Fibroblast of skin of back (primary cell): ENCODE measurements around the gene CDC42. TPM values are rescaled to one million over a fixed set of nuclear protein-coding genes. Genes with fewer than 3 reads are reported as not detected.
"Not testable (repeated sequence)": the region's sequence is repeated elsewhere in the genome, so short reads cannot be mapped to it uniquely, and the experiment has no call there.

Experiments
- DNase-seq: peaks from one replicate; pipeline ENCODE4 v3.0.0-alpha.2; 2013
- polyA plus RNA-seq, 2 experiments: library from polyadenylated mRNA; unstranded; fragments of 120-200 nt; gene quantifications; one replicate each; pipeline ENCODE4 v1.2.1, GENCODE V29; 2013; ENCODE audit not compliant: insufficient read length in 2 of 2

CDC42 gene
- polyA plus RNA-seq (2013, experiment 1 of 2; ENCODE audit: insufficient read length) = 309 TPM
- polyA plus RNA-seq (2013, experiment 2 of 2; ENCODE audit: insufficient read length) = 251 TPM

DNA sequence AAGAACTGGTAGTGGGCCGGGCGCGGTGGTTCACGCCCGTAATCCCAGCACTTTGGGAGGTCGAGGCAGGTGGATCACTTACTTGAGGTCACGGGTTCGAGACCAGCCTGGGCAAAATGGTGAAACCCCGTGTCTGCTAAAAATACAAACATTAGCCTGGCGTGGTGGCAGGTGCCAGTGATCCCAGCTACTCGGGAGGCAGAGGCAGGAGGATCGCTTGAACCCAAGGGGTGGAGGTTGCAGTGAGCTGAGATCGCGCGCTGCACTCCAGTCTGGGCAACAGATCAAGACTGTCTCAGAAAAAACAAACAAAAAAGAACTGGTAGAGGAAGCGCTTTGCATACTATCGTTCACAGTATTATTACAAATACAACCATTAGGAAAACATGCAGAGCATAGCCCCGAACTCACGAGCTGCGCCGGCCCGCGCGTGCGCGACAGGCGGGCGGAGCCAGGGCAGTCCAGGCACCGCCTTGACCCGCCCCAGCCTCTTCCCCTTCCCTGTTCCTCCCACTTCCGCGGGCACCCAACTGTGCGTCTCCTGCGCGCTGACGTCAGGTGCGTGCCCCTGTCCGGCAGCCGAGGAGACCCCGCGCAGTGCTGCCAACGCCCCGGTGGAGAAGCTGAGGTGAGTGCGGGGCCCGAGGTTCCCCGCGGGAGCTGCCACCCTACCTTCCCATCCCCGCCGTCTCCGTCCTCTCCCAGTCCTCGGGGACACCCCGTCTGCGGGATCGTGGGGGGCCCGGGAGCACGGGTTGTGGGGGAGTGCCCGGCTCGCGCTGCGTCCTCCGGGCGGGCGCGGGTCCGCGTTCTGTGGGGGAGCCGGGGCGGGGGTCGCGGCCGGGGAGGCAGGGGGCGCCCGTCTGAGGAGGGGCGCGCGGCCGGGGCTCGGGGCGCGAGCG lies at the start of gene CDC42:
Gene CDC42, plus strand, starts transcription at position 595 of the 902 bp plus-strand sequence. CDS start 25,770 bp downstream, outside the sequence.
- DNase-seq = peak; percentile 96

DNA sequence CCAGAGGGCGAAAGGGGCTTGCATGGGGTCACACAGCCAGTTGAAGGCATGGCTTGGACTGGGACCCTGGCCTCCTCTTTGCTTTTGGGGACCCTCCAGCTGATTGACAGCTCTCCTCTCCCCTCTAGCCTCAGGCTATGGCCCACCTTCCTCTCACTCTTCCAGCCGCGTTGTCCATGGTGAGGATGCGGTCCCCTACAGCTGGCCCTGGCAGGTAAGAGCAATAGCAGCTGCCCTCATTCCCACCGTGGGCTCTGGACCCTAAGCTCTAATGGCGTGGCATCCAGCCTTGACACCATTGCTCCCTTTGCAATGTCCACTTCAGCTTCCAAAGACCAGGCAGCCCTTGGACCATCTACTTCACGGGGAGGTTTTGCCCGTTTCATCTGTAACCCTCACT lies 49.6 kb upstream of the CDC42 start:
- DNase-seq = not testable (repeated sequence)

- DNase-seq = not testable (repeated sequence)
Measured at GRCh38 chr1:22003959-22004358, 48.5 kb upstream of the CDC42 start.

DNA sequence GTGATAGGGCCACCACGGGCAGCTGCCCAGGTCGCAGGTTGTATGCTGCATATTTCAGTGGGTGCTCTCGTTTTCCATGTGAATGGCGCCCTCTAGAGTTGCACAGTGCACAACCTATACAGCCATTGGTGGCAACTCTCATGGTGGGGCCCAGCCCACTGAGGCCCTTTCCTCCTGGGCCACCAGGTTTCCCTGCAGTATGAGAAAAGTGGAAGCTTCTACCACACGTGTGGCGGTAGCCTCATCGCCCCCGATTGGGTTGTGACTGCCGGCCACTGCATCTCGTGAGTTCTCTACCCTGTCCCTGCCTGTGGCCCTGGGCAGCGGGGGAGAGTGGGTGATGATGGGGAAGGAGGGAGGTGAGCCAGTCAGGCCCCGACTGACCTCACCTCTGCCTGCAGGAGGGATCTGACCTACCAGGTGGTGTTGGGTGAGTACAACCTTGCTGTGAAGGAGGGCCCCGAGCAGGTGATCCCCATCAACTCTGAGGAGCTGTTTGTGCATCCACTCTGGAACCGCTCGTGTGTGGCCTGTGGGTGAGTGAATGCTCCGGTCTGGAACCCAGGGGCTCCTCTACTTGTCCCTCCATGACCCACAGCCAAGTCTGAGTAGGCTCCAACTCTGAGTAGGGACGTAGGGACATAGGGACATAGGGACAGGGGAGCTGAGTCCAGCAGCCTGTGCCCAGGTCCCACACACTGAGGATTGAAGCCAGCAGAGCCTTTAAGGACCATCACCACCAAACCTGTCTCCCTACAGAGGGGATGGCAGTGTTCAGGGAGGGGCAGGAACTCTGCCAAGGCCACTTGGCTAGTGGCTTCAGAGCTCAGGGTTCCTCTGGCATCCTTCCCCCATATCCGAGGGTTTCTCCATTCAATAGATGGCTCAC lies 47.0 kb upstream of the CDC42 start:
- DNase-seq = peak; percentile 44

DNA sequence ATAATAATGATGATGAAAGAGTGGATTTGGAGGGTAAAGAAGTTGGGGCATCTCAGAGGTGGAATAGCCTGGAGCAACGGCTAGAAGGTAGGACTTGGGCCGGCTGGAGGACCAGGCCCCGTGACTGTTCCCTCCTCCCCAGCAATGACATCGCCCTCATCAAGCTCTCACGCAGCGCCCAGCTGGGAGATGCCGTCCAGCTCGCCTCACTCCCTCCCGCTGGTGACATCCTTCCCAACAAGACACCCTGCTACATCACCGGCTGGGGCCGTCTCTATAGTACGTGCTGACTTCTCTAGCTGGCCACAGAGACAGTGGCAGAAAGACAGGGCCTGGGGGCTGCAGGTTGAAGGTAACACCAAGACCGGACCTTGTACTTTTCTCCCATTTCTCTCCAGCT lies 45.8 kb upstream of the CDC42 start:
- DNase-seq = not testable (repeated sequence)

DNA sequence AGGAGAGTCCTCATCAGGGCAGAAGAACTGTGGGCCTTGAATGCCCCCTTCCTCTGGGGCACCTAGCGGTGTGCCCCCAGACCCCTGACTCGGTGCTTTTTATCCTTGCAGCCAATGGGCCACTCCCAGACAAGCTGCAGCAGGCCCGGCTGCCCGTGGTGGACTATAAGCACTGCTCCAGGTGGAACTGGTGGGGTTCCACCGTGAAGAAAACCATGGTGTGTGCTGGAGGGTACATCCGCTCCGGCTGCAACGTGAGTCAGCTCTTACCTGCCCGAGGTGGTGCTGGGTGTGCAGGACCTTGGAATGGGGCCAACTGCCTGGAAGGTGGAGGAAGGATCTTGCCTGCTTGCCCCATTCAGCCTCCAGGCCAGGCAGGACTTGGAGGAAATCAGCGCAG lies 45.2 kb upstream of the CDC42 start:
- DNase-seq = not testable (repeated sequence)

DNA sequence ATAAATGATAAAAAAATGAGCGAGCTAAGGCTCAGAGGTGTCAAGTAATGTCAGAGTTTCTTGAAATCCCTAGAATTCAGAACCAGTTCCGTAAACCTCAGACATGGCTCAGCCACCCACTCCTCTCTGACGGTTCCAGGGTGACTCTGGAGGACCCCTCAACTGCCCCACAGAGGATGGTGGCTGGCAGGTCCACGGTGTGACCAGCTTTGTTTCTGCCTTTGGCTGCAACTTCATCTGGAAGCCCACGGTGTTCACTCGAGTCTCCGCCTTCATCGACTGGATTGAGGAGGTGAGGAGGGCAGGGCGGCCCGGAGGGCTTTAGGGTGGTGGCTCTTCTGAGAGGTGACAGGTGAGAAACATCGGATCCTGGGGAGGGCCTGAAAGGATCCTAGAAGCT lies 42.9 kb upstream of the CDC42 start:
- DNase-seq = not testable (repeated sequence)

- not testable (repeated sequence) for DNase-seq
Measured at GRCh38 chr1:22012752-22013151, 39.8 kb upstream of the CDC42 start.

GRCh38 chr1:22014575-22015206 lies 37.8 kb upstream of the CDC42 start:
- not testable (repeated sequence) for DNase-seq

DNA sequence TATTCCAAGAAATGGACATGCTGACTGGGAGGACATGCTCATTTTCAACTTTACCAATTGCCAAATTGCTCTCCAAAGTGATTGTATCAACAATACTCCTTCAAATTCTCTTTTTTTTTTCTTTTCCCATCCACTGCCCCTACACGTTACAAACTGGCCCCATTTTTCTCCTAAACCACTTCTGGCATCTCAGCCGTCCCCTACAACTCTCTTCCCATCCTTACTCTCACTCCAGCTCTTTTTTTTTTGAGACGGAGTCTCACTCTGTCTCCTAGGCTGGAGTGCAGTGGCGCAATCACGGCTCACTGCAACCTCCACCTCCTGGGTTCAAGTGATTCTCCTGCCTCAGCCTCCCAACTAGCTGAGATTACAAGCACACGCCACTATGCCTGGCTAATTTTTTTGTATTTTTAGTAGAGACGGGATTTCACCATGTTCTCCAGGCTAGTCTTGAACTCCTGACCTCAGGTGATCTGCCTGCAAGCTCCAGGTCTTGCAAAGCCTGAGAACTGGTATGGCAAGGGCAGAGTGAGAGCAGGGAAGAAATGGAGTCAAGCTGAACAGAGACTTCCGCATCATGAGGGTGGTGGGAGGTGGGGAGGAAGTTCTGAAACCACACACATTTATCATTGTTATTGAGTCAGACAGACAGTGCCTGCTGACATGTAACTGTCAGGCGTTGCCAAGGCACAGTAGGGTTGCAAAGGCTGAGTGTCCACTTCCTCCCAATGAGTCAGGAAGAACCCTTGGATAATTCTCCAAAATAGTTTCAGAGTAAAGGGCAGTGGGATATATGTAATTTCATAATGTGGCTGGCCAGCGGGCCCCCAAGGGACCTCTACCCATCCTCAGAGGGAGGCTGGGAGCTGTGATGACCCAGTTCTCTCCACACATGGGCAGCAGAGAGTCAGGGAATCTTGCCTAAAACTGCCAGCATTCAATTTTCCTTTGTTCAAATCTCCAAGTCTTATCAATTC lies 33.6 kb upstream of the CDC42 start:
- DNase-seq = peak; percentile 97

DNA sequence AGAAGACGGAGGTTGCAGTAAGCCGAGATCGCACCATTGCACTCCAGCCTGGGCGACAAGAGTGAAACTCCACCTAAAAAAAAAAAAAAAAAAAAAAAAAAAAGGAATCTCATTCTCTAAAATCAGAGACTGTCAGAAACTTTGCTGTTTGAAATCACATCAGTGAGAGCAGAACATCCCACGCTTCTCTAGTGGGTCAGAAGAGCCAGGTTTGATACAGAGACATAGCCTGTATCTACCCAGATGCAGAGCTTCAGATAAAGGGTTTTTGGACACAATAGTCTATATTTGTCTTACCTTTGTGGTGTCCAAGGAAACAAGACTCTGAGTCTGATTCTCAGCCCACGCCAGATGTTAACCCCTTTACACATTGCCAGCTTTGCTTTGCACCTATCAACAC lies 31.4 kb upstream of the CDC42 start:
- DNase-seq = no peak

- DNase-seq = peak; percentile 90
Measured at GRCh38 chr1:22024485-22025367, 27.8 kb upstream of the CDC42 start.

- DNase-seq = peak; percentile 87
Measured at GRCh38 chr1:22025368-22026155, 26.9 kb upstream of the CDC42 start.

- DNase-seq = no peak
Measured at GRCh38 chr1:22026924-22027289, 25.6 kb upstream of the CDC42 start.

DNA sequence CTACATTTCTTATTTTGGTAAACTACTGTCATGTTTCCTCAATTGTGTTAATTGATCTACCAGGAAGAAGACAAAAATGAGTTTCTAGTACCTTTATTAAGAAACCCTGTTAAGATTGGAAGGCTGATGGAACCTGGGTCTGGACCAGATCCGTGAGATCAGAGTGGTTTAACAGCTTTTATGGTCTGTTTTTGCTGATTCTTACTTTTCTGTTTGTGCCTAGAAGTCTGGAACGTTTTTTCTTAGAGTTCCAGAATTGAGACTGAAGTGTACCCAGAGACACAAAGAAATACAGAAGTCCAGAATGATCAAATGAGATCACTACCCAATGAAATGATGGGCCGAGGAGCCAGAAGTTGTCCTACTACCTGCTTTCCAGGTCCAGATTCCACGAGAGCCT lies 22.5 kb upstream of the CDC42 start:
- no peak for DNase-seq

GRCh38 chr1:22030473-22030872 lies 22.0 kb upstream of the CDC42 start:
- no peak for DNase-seq

DNA sequence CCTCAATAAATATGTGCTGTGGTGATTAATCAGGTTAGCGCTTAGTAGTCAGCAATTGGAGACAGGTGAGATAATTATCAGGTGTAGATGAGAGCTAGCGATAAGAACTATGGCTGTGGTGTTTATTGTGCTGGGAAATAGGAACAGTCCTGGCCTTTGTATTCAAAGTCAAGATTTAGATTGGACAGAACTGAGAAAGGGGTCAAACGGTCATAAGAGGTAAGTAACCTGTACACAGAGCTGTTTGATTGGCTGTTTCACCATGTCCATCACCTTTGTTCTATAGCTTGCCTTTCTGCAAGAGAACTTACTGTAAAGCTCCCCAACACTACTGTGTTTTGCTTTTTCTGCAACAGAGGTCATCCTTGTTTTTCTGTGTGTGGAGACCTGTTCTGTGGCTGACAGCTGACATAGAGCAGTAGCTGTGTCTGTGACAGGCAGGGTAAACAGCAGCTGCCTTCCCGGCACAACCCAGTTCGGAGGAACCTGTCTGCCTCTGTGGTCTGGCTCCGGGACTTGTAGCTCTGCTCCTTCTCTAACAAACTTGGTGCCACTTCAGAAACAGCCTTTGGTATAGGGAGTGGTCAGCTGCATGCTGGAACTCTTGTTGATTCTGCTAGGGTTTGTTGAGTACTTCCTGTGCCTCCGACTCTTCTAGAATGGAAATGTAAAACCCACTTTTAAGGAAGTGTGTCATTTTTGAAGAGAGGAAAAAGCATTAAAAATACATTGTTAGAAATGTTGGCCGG lies 21.1 kb upstream of the CDC42 start:
- no peak for DNase-seq

DNA sequence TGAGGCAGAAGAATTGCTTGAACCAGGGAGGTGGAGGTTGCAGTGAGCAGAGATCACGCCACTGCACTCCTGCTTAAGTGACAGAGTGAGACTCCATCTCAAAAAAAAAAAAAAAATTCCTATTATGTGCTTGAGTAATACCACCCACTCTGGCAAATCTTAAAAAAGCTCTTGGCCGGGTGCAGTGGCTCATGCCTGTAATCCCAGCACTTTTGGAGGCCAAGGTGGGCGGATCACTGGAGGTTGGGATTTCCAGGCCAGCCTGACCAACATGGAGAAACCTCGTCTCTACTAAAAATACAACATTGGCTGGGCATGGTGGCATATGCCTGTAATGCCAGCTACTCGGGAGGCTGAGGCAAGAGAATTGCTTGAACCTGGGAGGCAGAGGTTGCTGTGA lies 17.7 kb upstream of the CDC42 start:
- DNase-seq = not testable (repeated sequence)

DNA sequence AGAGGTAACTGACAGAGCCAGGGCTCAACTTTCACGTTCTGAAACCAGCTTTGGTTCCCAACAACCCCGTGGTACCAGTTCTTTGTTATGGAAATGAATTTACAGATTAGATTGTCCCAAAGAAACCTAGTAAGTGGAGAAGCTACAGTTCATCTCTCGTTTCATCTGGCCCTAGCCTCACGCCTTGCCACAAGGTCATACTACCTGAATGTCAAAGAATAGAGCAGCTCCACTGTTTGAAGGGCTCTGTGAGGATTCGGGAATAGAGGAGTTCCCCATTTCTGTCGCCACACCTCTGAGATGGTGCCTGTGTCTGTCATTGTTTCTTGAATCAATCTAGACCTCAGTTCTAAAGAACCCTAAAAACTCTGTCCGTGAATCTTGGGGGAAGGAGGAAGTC lies 15.0 kb upstream of the CDC42 start:
- no peak for DNase-seq
